ENCODE data around the gene CARHSP1. TPM values are rescaled to one million over a fixed set of nuclear protein-coding genes. Genes with fewer than 3 reads are reported as not detected.

Gene CARHSP1
- total and polyA plus RNA-seq, 2 of the 4 experiments (the other 2 are of a cell fraction): 121 to 138 TPM

DNA sequence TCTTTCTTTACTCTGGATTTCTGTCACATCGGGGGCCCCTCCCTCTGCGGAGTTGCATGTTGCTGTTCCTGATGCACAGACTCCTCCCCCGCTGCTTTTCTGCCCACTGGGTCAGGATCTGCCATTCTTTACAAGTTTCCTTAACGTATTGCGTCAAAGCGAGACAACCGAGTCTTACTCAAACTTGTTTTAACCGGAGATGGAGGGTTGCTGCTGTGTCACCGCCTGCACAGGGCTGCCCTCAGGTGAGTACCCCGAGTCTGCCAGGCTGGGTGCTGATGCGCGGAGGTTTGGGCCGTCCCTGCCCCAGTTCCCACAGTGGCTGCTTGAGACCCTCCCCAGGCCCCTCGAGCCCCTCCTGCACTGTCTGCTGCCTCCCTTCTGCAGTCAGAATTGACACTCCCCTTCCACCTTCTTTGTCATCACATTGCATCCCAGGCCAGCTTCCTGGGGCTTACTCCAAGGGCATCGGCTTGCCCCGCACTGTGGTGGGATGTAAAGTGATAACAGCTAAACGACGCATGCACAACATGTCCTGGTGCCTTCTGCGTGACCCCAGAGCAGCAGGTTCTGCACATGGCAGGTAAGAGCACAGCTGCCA lies 19.3 kb downstream of the CARHSP1 start:
- POLR2A ChIA-PET (ENCODE audit: unreplicated experiment): no interaction called here

More for the DNA sequence above, 19.3 kb downstream of the CARHSP1 start:
- peak overlapping the region; percentile 35; the same call in 1 of the 2 replicates for H4K5ac ChIP-seq (ENCODE audit: low read depth, low read length)
- H3K23ac ChIP-seq (ENCODE audit: low read depth, low read length): peak overlapping the region; percentile 4
- peaks cover 23% of the 10 kb centered on the region for H3K4me1 ChIP-seq (ENCODE audit: control insufficient read depth, insufficient read depth, low read length)
- dilution Hi-C loops (cut with HindIII; ENCODE audit: low sequenced_read_pairs, unreplicated experiment): no loop called here
- no peak overlapping the region for H3K18ac ChIP-seq (ENCODE audit: low read depth, low read length)
- H3K9ac ChIP-seq (ENCODE audit: low read depth, low read length): no peak overlapping the region; the same call in 1 of the 2 replicates
- no peaks in the 10 kb centered on the region for H3K27me3 ChIP-seq (ENCODE audit: control insufficient read depth, insufficient read depth, low read length)
- 0 out of 3 replicates have a peak overlapping the region, but pooled peaks have one; percentile 16 for H2BK15ac ChIP-seq (ENCODE audit: low read depth, low read length)
- TF ChIP-seq CTCF (conservative IDR thresholded peaks at IDR 0.05; ENCODE audit: low read depth, low read length): no peak
- no peak for TF ChIP-seq SMC3 (IDR thresholded peaks at IDR 0.05; ENCODE audit: low read depth, low read length)
- TF ChIP-seq RCOR1 (IDR thresholded peaks at IDR 0.05; ENCODE audit: insufficient replicate concordance, low read length): no peak
- no peak for TF ChIP-seq MAZ (IDR thresholded peaks at IDR 0.05; ENCODE audit: borderline replicate concordance, low read depth, low read length)
- TF ChIP-seq NFE2L2 (IDR thresholded peaks at IDR 0.05; ENCODE audit: low read depth, low read length): no peak
- TF ChIP-seq ELK1 (IDR thresholded peaks at IDR 0.05; ENCODE audit: borderline replicate concordance, low read depth, low read length): no peak
- no peak for TF ChIP-seq POLR2A (IDR thresholded peaks at IDR 0.05; ENCODE audit: low read depth, low read length)
- TF ChIP-seq CEBPB (IDR thresholded peaks at IDR 0.05; ENCODE audit: low read depth, low read length): no peak
- no peak for TF ChIP-seq RAD21 (IDR thresholded peaks at IDR 0.05; ENCODE audit: low read length)
- TF ChIP-seq MXI1 (IDR thresholded peaks at IDR 0.05; ENCODE audit: borderline replicate concordance, low read depth, low read length): no peak
- TF ChIP-seq RFX5 (IDR thresholded peaks at IDR 0.05; ENCODE audit: low read depth, low read length): no peak
- TF ChIP-seq, protein P1, sequence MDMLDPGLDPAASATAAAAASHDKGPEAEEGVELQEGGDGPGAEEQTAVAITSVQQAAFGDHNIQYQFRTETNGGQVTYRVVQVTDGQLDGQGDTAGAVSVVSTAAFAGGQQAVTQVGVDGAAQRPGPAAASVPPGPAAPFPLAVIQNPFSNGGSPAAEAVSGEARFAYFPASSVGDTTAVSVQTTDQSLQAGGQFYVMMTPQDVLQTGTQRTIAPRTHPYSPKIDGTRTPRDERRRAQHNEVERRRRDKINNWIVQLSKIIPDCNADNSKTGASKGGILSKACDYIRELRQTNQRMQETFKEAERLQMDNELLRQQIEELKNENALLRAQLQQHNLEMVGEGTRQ (IDR thresholded peaks at IDR 0.05; ENCODE audit: low read depth, low read length): no peak
- no peak for TF ChIP-seq MAFK (IDR thresholded peaks at IDR 0.05; ENCODE audit: low read depth, low read length)
- TF ChIP-seq BHLHE40 (IDR thresholded peaks at IDR 0.05; ENCODE audit: low read depth, low read length): no peak
- no peak for TF ChIP-seq FOS (IDR thresholded peaks at IDR 0.05; ENCODE audit: low read depth, low read length)
- no peak for TF ChIP-seq CHD1 (IDR thresholded peaks at IDR 0.05; ENCODE audit: low read depth, low read length)
- H2AK9ac ChIP-seq (replicated peaks; ENCODE audit: low read depth, low read length, poor library complexity): peak overlapping the region; percentile 71
- peak overlapping the region; percentile 39; the same call in 1 of the 2 replicates for H3K14ac ChIP-seq (replicated peaks; ENCODE audit: low read depth, low read length)
- H4K8ac ChIP-seq (ENCODE audit: low read depth in 2 of 2, low read length in 2 of 2): peak overlapping the region; percentile 47 to 49; a peak in 2 of 4 replicates
- peak overlapping the region; percentile 64 for H2BK5ac ChIP-seq (ENCODE audit: low read depth, low read length, poor library complexity, severe bottlenecking)
- no TSS peak for BruUV-seq (replicated peaks)
- no peak overlapping the region for H3K4me2 ChIP-seq (ENCODE audit: low read depth, low read length)
- H3K27ac ChIP-seq (ENCODE audit: insufficient read depth, low read length): peak overlapping the region; percentile 19; the same call in 1 of the 2 replicates
- H2BK120ac ChIP-seq (ENCODE audit: low read depth, low read length): no peak overlapping the region
- CTCF ChIA-PET: no interaction called here
- no peak overlapping the region for H3K4me3 ChIP-seq (ENCODE audit: insufficient read depth, low read depth, low read length)
- in situ Hi-C loops (cut with MboI; ENCODE audit: low sequenced_read_pairs): no loop called here
- H3K4ac ChIP-seq (ENCODE audit: low read depth, low read length): peak overlapping the region; percentile 61
- peak; percentile 9 for ATAC-seq (ENCODE audit: low read depth)
- H2AK5ac ChIP-seq (ENCODE audit: low read depth, low read length): peak overlapping the region; percentile 60
- H2AFZ ChIP-seq (replicated peaks; ENCODE audit: low read length, poor library complexity): peak overlapping the region; percentile 24
- WGBS, 2 experiments (ENCODE audit: extremely low coverage in 2 of 2, insufficient read length in 1 of 2): 78% methylated on average over 12 of the region's 19 CpGs; no CpG with 5 or more reads in 1 of the 2 experiments
- no peak overlapping the region for H3K56ac ChIP-seq (ENCODE audit: extremely low read depth, insufficient read depth, low read length)
- peaks cover 63% of the 10 kb centered on the region for H3K36me3 ChIP-seq (ENCODE audit: control insufficient read depth, insufficient read depth, low read length)
- peaks cover 26 to 73% of the 10 kb centered on the region in 2 experiments; a peak in 3 of 4 replicates for H3K79me1 ChIP-seq (ENCODE audit: low read depth in 1 of 2, low read length in 2 of 2)
- peaks cover 18% of the 10 kb centered on the region for H3K9me1 ChIP-seq (ENCODE audit: insufficient read depth, low read length)
- DNase-seq: no peak
- intact Hi-C loops (cut with micrococcal nuclease): no loop called here
- no peaks in the 10 kb centered on the region for H3K9me3 ChIP-seq (ENCODE audit: control insufficient read depth, insufficient read depth, low read length)
- no peak overlapping the region for H4K91ac ChIP-seq (ENCODE audit: insufficient read depth, low read depth, low read length)
- no peak overlapping the region; the same call in 1 of the 2 replicates for H2BK20ac ChIP-seq (ENCODE audit: low read depth, low read length)
- H4K20me1 ChIP-seq (ENCODE audit: insufficient read depth, low read length): peaks cover 76% of the 10 kb centered on the region
